Activated CD8-positive, alpha-beta memory T cell treated with anti-CD3 and anti-CD28 coated beads for 48 hours (primary cell): ENCODE results near the gene PRDX3.

Source experiments
- DNase-seq, 3 experiments: peaks; one replicate each; pipeline ENCODE4 v3.0.0-alpha.2; 2020; ENCODE audit warnings: low read depth in 2 of 3, low spot score in 2 of 3

PRDX3 gene

GRCh38 chr10:119178372-119179119, at the start of gene PRDX3:
Gene PRDX3, minus strand, starts transcription at chr10:119178812. Its CDS starts 22 bp downstream, at chr10:119178790.
- DNase-seq, result peak; percentile 71 to 88 (median 82)

- DNase-seq, result no peak
Observed at GRCh38 chr10:119227825-119228224, 49.2 kb upstream of the PRDX3 start.

GRCh38 chr10:119225083-119225658, 46.6 kb upstream of the PRDX3 start:
- DNase-seq, result no peak

- DNase-seq, result no peak
Observed at GRCh38 chr10:119222966-119223386, 44.4 kb upstream of the PRDX3 start.

GRCh38 chr10:119222537-119222936, 43.9 kb upstream of the PRDX3 start:
- DNase-seq, result no peak

GRCh38 chr10:119221666-119222065, 43.1 kb upstream of the PRDX3 start:
- no peak for DNase-seq

- DNase-seq, result no peak
Observed at GRCh38 chr10:119221201-119221600, 42.6 kb upstream of the PRDX3 start.

- DNase-seq, result no peak
Observed at GRCh38 chr10:119219871-119220270, 41.3 kb upstream of the PRDX3 start.

- DNase-seq, result no peak
Observed at GRCh38 chr10:119217991-119218490, 39.4 kb upstream of the PRDX3 start.

GRCh38 chr10:119217401-119217800, 38.8 kb upstream of the PRDX3 start:
- DNase-seq, result no peak

- no peak for DNase-seq
Observed at GRCh38 chr10:119216127-119216526, 37.5 kb upstream of the PRDX3 start.

GRCh38 chr10:119215371-119215770, 36.8 kb upstream of the PRDX3 start:
- DNase-seq, result no peak

GRCh38 chr10:119211625-119212441, 33.2 kb upstream of the PRDX3 start:
- no peak for DNase-seq

GRCh38 chr10:119211176-119211575, 32.6 kb upstream of the PRDX3 start:
- no peak for DNase-seq

GRCh38 chr10:119210633-119211032, 32.0 kb upstream of the PRDX3 start:
- no peak for DNase-seq

- DNase-seq, result no peak
Observed at GRCh38 chr10:119209736-119210355, 31.2 kb upstream of the PRDX3 start.

- no peak for DNase-seq
Observed at GRCh38 chr10:119209035-119209735, 30.6 kb upstream of the PRDX3 start.

GRCh38 chr10:119208553-119208940, 29.9 kb upstream of the PRDX3 start:
- no peak for DNase-seq

- peak in 1 of 3 experiments; percentile 39 for DNase-seq
Observed at GRCh38 chr10:119207713-119208552, 29.3 kb upstream of the PRDX3 start.

- DNase-seq, result peak in 2 of 3 experiments; percentile 79 to 94
Observed at GRCh38 chr10:119207366-119207666, 28.7 kb upstream of the PRDX3 start, which contains the start of gene GRK5. Gene GRK5, plus strand, starts transcription at chr10:119207571. Its CDS starts 347 bp downstream, at chr10:119207918.
